WTC11 (cell line): ENCODE measurements around the gene TASP1.

Experiments
- ARID4B ChIP-seq: sonication (generic); formaldehyde crosslinking; IDR thresholded peaks from 2 replicates; pipeline ENCODE4 v1.8.0; 2023; ENCODE audit warnings: missing genetic modification reagents, mild to moderate bottlenecking, borderline replicate concordance
- ATF2 ChIP-seq: sonication (generic); formaldehyde crosslinking; IDR thresholded peaks from 2 replicates; pipeline ENCODE4 v1.8.1; 2022; ENCODE audit warnings: low read depth, missing genetic modification reagents, borderline replicate concordance
- NFE2L1 ChIP-seq: sonication (generic); formaldehyde crosslinking; IDR thresholded peaks from 2 replicates; pipeline ENCODE4 v1.8.1; 2023; ENCODE audit warnings: missing genetic modification reagents
- NR2C2 ChIP-seq: sonication (generic); formaldehyde crosslinking; IDR thresholded peaks from 2 replicates; pipeline ENCODE4 v1.8.0; 2022; ENCODE audit warnings: mild to moderate bottlenecking, missing genetic modification reagents
- ZNF219 ChIP-seq: sonication (generic); formaldehyde crosslinking; IDR thresholded peaks from 2 replicates; pipeline ENCODE4 v1.8.0; 2023; ENCODE audit warnings: missing genetic modification reagents, mild to moderate bottlenecking, borderline replicate concordance
- TF ChIP-seq, protein P1 (sequence below): sonication (generic); formaldehyde crosslinking; IDR thresholded peaks from 2 replicates; pipeline ENCODE4 v1.8.1; 2022; ENCODE audit warnings: missing genetic modification reagents, borderline replicate concordance
- TF ChIP-seq, protein P2 (sequence below): fragments of 200-600 bp; IDR thresholded peaks from 2 replicates; pipeline ENCODE4 v1.8.0; 2022; ENCODE audit warnings: antibody characterized with exemption
- TF ChIP-seq, protein P3 (sequence below): sonication (generic); formaldehyde crosslinking; IDR thresholded peaks from 2 replicates; pipeline ENCODE4 v1.8.1; 2023; ENCODE audit warnings: mild to moderate bottlenecking, missing genetic modification reagents, moderate library complexity

- TF ChIP-seq ATF2 (CRISPR knock-in tag) = no peak
- TF ChIP-seq, protein P1, sequence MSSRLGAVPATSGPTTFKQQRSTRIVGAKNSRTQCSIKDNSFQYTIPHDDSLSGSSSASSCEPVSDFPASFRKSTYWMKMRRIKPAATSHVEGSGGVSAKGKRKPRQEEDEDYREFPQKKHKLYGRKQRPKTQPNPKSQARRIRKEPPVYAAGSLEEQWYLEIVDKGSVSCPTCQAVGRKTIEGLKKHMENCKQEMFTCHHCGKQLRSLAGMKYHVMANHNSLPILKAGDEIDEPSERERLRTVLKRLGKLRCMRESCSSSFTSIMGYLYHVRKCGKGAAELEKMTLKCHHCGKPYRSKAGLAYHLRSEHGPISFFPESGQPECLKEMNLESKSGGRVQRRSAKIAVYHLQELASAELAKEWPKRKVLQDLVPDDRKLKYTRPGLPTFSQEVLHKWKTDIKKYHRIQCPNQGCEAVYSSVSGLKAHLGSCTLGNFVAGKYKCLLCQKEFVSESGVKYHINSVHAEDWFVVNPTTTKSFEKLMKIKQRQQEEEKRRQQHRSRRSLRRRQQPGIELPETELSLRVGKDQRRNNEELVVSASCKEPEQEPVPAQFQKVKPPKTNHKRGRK = no peak
- TF ChIP-seq, protein P2, sequence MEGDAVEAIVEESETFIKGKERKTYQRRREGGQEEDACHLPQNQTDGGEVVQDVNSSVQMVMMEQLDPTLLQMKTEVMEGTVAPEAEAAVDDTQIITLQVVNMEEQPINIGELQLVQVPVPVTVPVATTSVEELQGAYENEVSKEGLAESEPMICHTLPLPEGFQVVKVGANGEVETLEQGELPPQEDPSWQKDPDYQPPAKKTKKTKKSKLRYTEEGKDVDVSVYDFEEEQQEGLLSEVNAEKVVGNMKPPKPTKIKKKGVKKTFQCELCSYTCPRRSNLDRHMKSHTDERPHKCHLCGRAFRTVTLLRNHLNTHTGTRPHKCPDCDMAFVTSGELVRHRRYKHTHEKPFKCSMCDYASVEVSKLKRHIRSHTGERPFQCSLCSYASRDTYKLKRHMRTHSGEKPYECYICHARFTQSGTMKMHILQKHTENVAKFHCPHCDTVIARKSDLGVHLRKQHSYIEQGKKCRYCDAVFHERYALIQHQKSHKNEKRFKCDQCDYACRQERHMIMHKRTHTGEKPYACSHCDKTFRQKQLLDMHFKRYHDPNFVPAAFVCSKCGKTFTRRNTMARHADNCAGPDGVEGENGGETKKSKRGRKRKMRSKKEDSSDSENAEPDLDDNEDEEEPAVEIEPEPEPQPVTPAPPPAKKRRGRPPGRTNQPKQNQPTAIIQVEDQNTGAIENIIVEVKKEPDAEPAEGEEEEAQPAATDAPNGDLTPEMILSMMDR = no peak
- no peak for TF ChIP-seq ARID4B (CRISPR knock-in tag)
- TF ChIP-seq, protein P3, sequence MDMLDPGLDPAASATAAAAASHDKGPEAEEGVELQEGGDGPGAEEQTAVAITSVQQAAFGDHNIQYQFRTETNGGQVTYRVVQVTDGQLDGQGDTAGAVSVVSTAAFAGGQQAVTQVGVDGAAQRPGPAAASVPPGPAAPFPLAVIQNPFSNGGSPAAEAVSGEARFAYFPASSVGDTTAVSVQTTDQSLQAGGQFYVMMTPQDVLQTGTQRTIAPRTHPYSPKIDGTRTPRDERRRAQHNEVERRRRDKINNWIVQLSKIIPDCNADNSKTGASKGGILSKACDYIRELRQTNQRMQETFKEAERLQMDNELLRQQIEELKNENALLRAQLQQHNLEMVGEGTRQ (CRISPR knock-in tag) = no peak
- no peak for TF ChIP-seq NFE2L1 (CRISPR knock-in tag)
- no peak for TF ChIP-seq NR2C2
- no peak for TF ChIP-seq ZNF219 (CRISPR knock-in tag)
Observed at GRCh38 chr20:13672690-13673089, 34.0 kb upstream of the TASP1 start.
